ENCODE data around the gene NEK1. TPM values are rescaled to one million over a fixed set of nuclear protein-coding genes. Genes with fewer than 3 reads are reported as not detected.

Gene NEK1
- total RNA-seq, 4 donors from 2014 or later: 66.9 to 100 (median 90.5) TPM

- WGBS, 2 donors: 49% methylated on average over 6 of the region's 6 CpGs
- Histone ChIP-seq H3K27ac (peak overlapping the region; percentile 79 to 89 (median 84)), H3K4me3 (peak overlapping the region in 3 of 4 donors; percentile 26 to 54 (median 45)), H3K36me3 (no peaks in the 10 kb centered on the region), H3K9me3 (no peaks in the 10 kb centered on the region), H3K4me1 (peaks cover 0 to 44% (median 2%) of the 10 kb centered on the region in 4 donors), H3K27me3 (no peaks in the 10 kb centered on the region)
- no peak for DNase-seq (ENCODE audit: low spot score in 2 of 2)
- TF ChIP-seq POLR2A (IDR thresholded peaks at IDR 0.05) (no peak), EP300 (IDR thresholded peaks at IDR 0.05) (no peak), CTCF (IDR thresholded peaks at IDR 0.05) (no peak)
Observed at GRCh38 chr4:169658975-169659715, 46.8 kb upstream of the NEK1 start.

- peaks cover 0 to 35% (median 0%) of the 10 kb centered on the region in 4 donors for H3K4me1 ChIP-seq
- no peak for DNase-seq (ENCODE audit: low spot score in 2 of 2)
- WGBS, 2 donors: 50 to 60% methylated on average over 2 of the region's 2 CpGs
- no peaks in the 10 kb centered on the region for H3K27me3 ChIP-seq
- no peaks in the 10 kb centered on the region for H3K9me3 ChIP-seq
- H3K36me3 ChIP-seq: no peaks in the 10 kb centered on the region
- peak overlapping the region in 3 of 4 donors; percentile 83 to 89 (median 84) for H3K27ac ChIP-seq
- TF ChIP-seq CTCF (IDR thresholded peaks at IDR 0.05) (no peak), EP300 (IDR thresholded peaks at IDR 0.05) (no peak), POLR2A (IDR thresholded peaks at IDR 0.05) (no peak)
- no peak overlapping the region for H3K4me3 ChIP-seq
Observed at GRCh38 chr4:169658196-169658595, 45.8 kb upstream of the NEK1 start.

- Histone ChIP-seq H3K27ac (no peak overlapping the region), H3K4me3 (no peak overlapping the region), H3K9me3 (no peaks in the 10 kb centered on the region), H3K27me3 (no peaks in the 10 kb centered on the region), H3K4me1 (peaks cover 0 to 29% (median 0%) of the 10 kb centered on the region in 4 donors), H3K36me3 (no peaks in the 10 kb centered on the region)
- TF ChIP-seq POLR2A (IDR thresholded peaks at IDR 0.05): no peak
- TF ChIP-seq EP300 (IDR thresholded peaks at IDR 0.05): no peak
- TF ChIP-seq CTCF (IDR thresholded peaks at IDR 0.05): no peak
- DNase-seq (ENCODE audit: low spot score in 2 of 2): no peak
- 90% methylated on average over 3 of the region's 3 CpGs for WGBS, 2 donors
Observed at GRCh38 chr4:169657470-169658107, 45.2 kb upstream of the NEK1 start.

- Histone ChIP-seq H3K36me3 (no peaks in the 10 kb centered on the region), H3K9me3 (no peaks in the 10 kb centered on the region), H3K4me1 (peaks cover 0 to 14% (median 2%) of the 10 kb centered on the region in 4 donors), H3K4me3 (no peak overlapping the region), H3K27me3 (no peaks in the 10 kb centered on the region), H3K27ac (no peak overlapping the region)
- 92 to 95% methylated on average over 6 of the region's 6 CpGs for WGBS, 2 donors
- no peak for DNase-seq (ENCODE audit: low spot score in 2 of 2)
- TF ChIP-seq EP300 (IDR thresholded peaks at IDR 0.05) (no peak), POLR2A (IDR thresholded peaks at IDR 0.05) (no peak), CTCF (IDR thresholded peaks at IDR 0.05) (no peak)
Observed at GRCh38 chr4:169655401-169655800, 43.0 kb upstream of the NEK1 start.

- TF ChIP-seq EP300 (IDR thresholded peaks at IDR 0.05) (no peak), POLR2A (IDR thresholded peaks at IDR 0.05) (no peak), CTCF (IDR thresholded peaks at IDR 0.05) (no peak)
- Histone ChIP-seq H3K36me3 (no peaks in the 10 kb centered on the region), H3K27ac (no peak overlapping the region), H3K9me3 (no peaks in the 10 kb centered on the region), H3K4me3 (no peak overlapping the region), H3K4me1 (peaks cover 0 to 13% (median 3%) of the 10 kb centered on the region in 4 donors), H3K27me3 (no peaks in the 10 kb centered on the region)
- no peak for DNase-seq (ENCODE audit: low spot score in 2 of 2)
Observed at GRCh38 chr4:169652535-169652934, 40.2 kb upstream of the NEK1 start.
